ENCODE data around the gene URB1.

URB1 gene

DNA sequence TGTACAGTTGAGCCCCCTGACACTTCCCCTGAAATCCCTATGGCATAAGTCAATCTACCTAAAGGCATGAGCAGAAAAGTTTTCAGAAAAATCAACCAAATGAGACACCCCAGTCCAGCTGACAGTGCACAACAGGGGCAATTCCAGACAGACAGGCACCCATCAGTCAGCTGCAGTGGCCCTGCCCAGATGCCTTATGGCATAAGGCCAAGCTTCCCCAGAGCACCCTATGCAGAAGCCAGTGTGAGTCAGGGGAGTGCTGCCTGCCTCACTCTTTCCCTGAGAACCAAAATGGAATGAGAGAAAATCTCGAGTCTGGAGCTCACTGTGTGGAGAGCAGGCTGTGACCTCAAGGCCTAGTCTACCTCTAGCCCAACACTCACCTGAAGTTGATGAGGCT lies 56.1 kb downstream of the URB1 start:
- DNase-seq: no peak

GRCh38 chr21:32335601-32336575 lies 56.9 kb downstream of the URB1 start:
- DNase-seq: no peak

DNA sequence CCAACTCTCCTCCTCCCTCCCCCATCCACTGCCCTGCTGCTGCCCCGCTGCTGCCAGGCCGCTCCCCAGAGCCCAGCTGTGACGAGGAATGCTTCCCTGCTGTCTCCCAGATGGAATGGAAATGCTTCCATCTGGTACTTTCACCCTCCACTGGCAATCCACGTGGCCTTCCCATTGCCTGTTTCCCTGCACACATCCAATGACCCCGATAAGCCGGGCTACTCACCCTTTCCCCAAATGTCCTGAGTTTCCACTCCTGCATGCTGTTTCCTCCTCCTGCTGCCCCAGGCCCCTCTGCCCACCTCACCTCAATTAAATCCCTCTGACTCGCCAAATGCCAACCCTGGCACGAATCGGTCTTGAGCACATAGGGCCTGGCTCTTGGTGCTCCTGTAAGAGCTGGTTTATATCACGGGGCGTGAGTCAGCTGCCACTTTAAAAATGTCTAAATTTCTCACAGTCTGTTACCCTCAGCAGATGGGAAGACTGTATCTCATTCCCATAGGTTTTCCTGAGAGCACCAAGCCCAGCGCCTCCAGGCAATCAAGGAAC lies 57.8 kb downstream of the URB1 start:
- no peak for DNase-seq

DNA sequence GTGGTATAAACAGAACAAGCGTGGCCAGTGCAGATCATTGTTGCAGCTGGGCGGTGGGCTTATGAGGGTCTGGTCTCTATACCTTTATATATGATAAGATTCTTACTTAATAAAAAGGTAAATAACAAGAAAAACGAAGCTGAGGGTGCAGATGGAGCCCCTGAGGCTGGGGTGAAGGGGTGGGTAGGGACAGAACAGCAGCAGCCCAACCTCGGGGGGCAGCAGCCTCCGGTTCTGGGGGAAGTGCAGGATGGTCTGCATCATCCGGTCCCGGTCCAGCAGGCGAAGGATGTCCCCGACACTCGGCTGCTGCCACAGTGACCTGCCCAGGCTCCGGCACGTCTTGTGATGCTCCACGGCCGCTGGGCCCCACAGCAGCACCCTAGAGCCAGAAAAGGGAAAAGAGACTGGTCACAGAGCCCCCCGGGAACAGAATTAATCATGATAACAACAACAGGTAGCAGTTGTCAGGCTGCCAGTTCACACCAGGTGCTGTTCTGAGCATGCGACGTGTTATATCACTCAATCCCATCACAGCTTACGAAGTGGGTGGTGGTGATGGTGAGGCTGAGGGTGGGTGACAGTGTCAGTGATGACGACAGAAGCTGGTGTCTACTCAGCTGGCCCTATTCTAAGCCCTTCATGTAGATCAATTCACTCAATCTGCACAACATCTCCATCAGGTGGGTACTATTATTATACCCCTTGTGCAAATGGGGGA lies 58.7 kb downstream of the URB1 start:
- no peak for DNase-seq

- DNase-seq: no peak
These were observed 60.3 kb downstream of the URB1 start for GRCh38 chr21:32332463-32332951.

GRCh38 chr21:32331444-32332305 lies 61.1 kb downstream of the URB1 start:
- no peak for DNase-seq

DNA sequence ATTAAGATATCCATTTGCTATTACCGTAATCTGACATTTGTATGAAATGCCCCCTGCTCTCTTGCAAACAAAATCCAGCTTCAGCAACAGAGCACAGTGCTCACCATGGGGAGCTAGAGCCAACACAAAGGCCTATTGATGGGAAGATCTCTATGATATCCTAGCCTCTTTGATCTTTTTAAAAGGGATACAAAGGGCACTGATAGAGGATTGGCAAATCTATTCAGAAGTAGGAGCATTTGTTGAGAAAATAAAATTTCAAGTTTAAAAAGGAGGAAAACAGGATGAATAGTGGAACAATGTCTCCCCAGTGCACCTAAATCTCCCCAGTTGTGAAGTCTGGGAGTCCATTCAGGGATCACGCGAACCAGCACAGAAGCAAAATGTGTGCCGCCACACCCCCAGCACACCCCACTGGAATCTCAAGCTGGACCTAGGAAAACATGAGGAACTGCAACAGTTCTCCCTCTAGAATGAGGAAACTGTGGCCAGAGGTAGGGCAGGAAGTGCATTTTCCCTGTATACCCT lies 62.0 kb downstream of the URB1 start:
- DNase-seq: no peak

DNA sequence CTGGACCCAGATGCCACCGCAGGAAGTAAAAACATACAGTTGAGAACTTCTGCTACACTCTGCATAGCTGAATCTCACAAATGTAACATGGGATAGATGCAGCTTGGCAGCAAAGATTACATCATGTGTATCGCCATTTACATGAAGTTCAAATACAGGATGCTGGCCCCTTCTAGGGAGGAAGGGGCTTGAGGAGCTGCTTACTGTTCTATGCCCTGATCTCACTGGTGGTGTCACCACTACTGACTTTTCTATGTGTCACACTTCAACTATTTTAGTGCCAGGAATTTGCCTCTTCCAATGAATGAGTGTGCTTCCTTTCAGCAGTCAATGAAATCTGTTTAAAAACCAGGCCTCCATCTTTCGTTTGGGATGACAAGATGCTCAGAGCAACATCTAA lies 63.0 kb downstream of the URB1 start:
- no peak for DNase-seq

DNA sequence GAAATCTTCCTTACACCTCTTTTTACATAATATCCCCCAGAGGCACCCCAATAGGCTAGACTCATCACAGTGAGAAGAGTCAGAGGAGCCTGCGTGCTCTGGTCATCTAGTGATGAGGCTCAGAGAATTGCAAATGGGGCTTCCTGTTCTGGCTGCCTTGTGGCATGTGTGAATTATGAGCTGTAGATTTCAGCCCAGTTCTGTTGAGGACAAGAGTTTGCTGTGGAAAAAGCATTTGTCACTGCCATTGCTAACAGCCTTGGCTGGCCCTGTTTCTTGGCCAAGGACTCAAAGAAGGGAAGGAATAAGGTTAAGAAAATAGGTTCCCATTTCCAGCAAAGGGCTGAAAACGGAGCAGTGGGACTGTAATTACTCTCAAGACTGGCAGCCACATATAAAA lies 63.5 kb downstream of the URB1 start:
- no peak for DNase-seq

- DNase-seq: no peak
These were observed 64.2 kb downstream of the URB1 start for GRCh38 chr21:32328595-32328994.

DNA sequence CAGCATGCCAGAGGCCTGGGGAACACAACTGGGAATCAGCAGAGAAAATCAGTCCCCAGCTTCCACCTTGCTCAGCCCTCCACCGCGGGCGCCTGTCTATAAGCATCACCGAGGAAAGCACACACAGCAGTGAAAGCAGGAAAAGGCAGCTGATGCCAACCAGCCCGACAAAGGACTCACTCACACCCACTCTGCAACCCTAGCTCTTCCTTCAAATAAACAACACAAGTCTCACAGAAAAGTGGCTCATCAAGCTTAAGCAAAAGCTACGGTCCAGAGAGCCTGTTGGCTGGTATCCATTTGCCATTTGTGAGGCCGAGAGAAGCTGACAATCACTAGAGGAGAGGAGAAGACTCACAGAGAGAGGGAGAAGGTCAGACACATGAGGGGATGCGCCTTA lies 67.1 kb downstream of the URB1 start:
- no peak for DNase-seq

DNA sequence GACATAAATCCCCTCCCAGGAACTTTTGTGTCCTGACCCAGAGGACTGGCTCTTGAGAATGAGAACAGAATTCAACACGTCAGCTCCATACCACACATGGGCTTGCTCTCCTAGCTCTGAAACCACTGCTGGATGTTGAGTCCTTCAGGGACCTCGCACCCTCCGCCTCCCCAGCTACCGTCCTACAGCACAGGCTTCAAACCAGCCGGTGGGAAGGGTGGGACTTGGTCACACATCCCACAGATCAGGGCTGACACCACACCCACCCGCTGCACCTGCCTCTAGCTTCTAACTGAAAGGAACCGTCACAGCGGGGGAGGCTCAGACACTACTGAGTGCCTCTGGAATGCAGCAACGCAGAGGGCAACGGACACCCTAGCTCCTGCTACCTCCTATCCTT lies 70.1 kb downstream of the URB1 start:
- DNase-seq: no peak

- no peak for DNase-seq
These were observed 70.7 kb downstream of the URB1 start for GRCh38 chr21:32322103-32322502.

GRCh38 chr21:32321480-32321879 lies 71.3 kb downstream of the URB1 start:
- no peak for DNase-seq

GRCh38 chr21:32320726-32321125 lies 72.1 kb downstream of the URB1 start:
- no peak for DNase-seq

- no peak for DNase-seq
These were observed 72.8 kb downstream of the URB1 start for GRCh38 chr21:32320059-32320458.

GRCh38 chr21:32319012-32319411 lies 73.8 kb downstream of the URB1 start:
- no peak for DNase-seq

DNA sequence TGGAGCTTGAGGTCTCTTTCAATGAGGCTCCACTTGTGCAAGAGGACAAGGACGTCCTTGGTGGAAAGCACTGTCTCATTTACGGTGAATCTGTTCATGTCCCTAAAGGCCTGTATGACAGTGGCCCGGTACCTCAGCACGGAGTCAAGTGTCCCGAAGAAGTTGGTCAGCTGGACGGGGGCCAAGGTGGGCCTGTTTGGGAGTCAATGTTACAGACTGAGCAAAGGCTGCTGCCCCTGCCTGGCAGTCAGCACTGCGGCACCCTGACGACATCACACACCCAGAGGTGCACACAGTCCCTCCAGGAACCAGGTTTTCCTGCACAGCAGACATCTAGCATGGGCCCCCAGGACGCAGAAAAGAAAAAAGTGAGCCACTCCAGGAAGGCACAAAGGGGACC lies 75.1 kb downstream of the URB1 start:
- DNase-seq: no peak

GRCh38 chr21:32316361-32317215 lies 76.2 kb downstream of the URB1 start:
- no peak for DNase-seq

DNA sequence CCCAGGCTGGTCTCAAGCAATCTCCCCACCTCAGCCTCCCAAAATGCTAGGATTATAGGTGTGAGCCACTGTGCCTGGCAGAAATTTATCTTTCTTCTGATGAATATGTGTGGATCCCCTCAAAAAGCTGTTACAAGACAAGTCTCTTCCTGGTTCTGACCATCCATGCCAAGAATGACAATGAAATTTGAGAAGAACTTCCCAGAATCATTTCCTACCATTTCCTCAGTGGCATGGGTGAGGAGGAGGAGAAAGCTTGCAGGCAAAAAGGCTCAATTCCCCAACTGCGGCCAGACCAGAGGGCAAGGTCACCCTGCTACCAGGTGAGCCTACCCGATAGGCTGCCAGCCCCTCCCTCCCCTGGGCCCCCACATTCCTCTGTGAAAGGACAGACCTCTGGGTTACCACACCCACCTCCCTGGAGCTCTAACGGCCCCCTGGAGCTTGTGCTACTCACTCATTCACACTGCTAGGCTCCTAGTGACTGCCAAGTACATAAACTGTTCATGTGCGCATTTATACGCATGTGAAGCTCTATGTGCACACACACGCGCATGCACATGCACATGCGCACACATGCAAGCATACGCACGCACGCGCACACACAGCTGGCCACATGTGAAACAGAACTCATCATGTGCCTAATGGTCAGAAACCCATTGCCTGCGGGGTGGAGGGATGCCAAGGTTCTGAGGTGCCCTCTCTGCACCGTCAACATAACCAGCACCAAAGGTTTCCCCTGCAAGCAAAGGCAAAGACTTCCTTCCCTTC lies 77.1 kb downstream of the URB1 start:
- no peak for DNase-seq

DNA sequence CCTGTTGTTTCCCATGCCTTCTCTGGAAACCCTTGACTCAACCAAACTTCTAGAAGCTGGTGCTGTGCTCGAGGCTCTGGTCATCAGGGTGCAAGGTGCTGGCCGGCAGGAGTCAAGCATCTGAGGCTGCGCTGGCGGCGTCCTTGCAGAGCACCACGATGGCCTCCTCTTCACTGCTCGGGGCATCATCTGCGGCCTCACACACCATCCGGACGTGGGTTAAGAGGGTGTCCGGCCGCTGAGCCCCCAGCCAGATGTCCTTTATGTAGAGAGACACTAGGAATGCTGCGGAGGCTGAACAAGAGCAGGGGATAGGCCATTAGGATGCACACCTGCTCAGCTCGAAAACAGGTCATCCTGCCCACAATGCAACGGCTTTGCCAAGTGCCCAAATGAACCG lies 78.0 kb downstream of the URB1 start:
- no peak for DNase-seq
